ENCODE measurements around the gene RNF151. TPM values are rescaled to one million over a fixed set of nuclear protein-coding genes. Genes with fewer than 3 reads are reported as not detected.

RNF151 gene
- total RNA-seq, 4 donors from 2014 or later = not detected

DNA sequence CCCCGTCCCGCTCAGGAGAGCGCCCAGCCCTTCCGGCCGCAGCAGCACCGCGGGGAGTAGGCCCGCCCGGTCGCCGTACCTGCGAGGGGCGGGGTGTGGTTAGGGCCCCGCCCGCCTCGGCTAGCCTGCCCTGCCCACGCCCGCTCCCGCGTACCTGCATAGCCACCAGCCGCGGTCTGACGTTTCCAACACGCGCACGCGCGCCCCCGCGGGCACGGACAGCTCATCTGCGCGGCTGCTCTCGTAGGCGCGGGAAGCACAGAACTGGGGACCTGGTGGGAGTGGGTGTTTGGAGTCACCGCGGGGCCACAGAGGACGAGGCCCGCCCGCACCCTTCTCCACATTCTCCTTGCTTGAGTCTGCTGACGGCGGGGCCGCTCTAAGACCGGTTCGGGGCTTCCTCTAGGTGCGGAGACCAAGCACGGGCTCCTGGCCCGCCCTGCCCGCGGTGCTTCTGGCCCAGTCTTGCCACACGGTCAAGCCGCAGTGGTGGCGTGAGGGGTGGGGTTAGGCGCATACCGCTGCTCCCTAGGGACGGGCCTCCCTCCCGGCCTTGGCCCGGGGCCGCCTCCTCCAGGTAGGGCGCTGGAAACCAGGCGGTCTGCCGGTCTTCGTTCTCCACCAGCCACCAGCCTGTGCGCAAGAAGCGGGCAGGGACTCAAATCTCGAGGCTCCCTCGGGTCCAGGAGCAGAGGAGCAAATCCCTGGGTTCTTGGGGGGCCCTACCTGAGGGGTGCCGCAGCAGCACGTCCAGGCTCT is 12.8 kb downstream of the RNF151 start:
- H3K4me3 ChIP-seq = peak overlapping the region in 3 of 4 donors; percentile 36 to 47 (median 39)
- H3K4me1 ChIP-seq = peaks cover 7 to 49% (median 42%) of the 10 kb centered on the region in 4 donors
- intact Hi-C loops (cut with DNase I; ENCODE audit: low total_unique reads) (loop anchor here (10.0 kb wide), 1 partner anchor 685 kb away; no protein-coding TSS in a partner anchor), in situ Hi-C loops (cut with MboI; ENCODE audit: low pct_ligation_motif_present in 1 of 4, low pct_unique_long_range_greater_than_20kb in 1 of 4, low sequenced_read_pairs in 3 of 4) (no loop called here)
- WGBS, 2 donors (ENCODE audit: low coverage in 1 of 2) = 35% methylated on average over 58 of the region's 70 CpGs; no CpG with 5 or more reads in 1 of the 2 donors
- peak; percentile 92 for DNase-seq
- peaks cover 44% of the 10 kb centered on the region for H3K27me3 ChIP-seq
- H3K36me3 ChIP-seq = peaks cover 0 to 12% (median 7%) of the 10 kb centered on the region in 4 donors
- H3K27ac ChIP-seq = peak overlapping the region; percentile 91 to 95 (median 93)
- no peaks in the 10 kb centered on the region for H3K9me3 ChIP-seq
- TF ChIP-seq, protein P1, sequence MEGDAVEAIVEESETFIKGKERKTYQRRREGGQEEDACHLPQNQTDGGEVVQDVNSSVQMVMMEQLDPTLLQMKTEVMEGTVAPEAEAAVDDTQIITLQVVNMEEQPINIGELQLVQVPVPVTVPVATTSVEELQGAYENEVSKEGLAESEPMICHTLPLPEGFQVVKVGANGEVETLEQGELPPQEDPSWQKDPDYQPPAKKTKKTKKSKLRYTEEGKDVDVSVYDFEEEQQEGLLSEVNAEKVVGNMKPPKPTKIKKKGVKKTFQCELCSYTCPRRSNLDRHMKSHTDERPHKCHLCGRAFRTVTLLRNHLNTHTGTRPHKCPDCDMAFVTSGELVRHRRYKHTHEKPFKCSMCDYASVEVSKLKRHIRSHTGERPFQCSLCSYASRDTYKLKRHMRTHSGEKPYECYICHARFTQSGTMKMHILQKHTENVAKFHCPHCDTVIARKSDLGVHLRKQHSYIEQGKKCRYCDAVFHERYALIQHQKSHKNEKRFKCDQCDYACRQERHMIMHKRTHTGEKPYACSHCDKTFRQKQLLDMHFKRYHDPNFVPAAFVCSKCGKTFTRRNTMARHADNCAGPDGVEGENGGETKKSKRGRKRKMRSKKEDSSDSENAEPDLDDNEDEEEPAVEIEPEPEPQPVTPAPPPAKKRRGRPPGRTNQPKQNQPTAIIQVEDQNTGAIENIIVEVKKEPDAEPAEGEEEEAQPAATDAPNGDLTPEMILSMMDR (IDR thresholded peaks at IDR 0.05) = no peak
- TF ChIP-seq POLR2AphosphoS5 (IDR thresholded peaks at IDR 0.05) (peak; percentile 22 to 92 (median 92)), POLR2A (IDR thresholded peaks at IDR 0.05) (peak; percentile 91), EP300 (IDR thresholded peaks at IDR 0.05; ENCODE audit: low read depth) (no peak)

DNA sequence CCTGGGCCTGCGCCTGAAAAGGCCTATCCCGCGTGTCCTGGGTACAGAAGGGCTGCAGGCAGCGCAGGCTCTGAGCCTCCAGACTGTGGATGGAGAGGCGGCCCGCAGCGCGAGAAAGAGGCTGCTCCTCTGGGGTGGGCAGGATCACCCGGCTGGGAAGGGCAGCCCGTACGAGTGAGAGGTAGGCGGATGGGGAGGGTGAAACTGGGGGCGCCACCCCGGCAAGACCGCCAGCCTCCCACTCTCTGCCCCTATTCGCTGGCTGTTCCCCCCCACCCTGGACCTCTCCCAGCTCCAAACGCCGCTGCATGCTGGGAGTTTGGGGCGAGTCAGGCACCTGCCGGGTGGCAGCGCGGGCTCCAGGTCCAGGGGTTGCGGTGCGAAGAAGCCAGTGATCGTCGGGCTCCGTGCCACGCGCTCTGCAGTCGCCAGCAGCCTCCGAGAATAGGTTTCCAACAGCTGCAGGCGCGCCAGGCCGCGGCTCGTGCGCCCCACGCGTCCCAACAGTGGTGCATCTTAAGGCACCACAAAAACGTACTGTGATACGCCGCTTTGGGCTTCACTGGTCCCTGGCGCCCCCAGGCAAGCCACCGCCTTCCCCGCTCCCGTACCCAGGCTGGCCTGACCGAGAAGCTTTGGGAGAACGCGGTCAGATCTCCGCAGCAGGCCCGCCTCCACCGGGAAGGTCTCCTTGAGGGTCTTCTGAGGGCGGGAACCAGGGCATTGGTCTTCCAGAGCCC is 13.5 kb downstream of the RNF151 start:
- peak overlapping the region; percentile 91 to 95 (median 93) for H3K27ac ChIP-seq
- peak overlapping the region in 3 of 4 donors; percentile 4 to 47 (median 39) for H3K4me3 ChIP-seq
- WGBS, 2 donors (ENCODE audit: low coverage in 1 of 2) = 10% methylated on average over 48 of the region's 53 CpGs; no CpG with 5 or more reads in 1 of the 2 donors
- peaks cover 0 to 12% (median 7%) of the 10 kb centered on the region in 4 donors for H3K36me3 ChIP-seq
- TF ChIP-seq POLR2AphosphoS5 (IDR thresholded peaks at IDR 0.05) = peak in 1 of 3 donors; percentile 26
- TF ChIP-seq EP300 (IDR thresholded peaks at IDR 0.05; ENCODE audit: low read depth) = no peak
- TF ChIP-seq, protein P1 (IDR thresholded peaks at IDR 0.05) = no peak
- peak; percentile 16 for TF ChIP-seq POLR2A (IDR thresholded peaks at IDR 0.05)
- H3K4me1 ChIP-seq = peaks cover 13 to 56% (median 48%) of the 10 kb centered on the region in 4 donors
- in situ Hi-C loops (cut with MboI; ENCODE audit: low pct_ligation_motif_present in 1 of 4, low pct_unique_long_range_greater_than_20kb in 1 of 4, low sequenced_read_pairs in 3 of 4) (no loop called here), intact Hi-C loops (cut with DNase I; ENCODE audit: low total_unique reads) (loop anchor here (10.0 kb wide), 1 partner anchor 685 kb away; no protein-coding TSS in a partner anchor)
- peaks cover 44% of the 10 kb centered on the region for H3K27me3 ChIP-seq
- no peak for DNase-seq
- no peaks in the 10 kb centered on the region for H3K9me3 ChIP-seq

DNA sequence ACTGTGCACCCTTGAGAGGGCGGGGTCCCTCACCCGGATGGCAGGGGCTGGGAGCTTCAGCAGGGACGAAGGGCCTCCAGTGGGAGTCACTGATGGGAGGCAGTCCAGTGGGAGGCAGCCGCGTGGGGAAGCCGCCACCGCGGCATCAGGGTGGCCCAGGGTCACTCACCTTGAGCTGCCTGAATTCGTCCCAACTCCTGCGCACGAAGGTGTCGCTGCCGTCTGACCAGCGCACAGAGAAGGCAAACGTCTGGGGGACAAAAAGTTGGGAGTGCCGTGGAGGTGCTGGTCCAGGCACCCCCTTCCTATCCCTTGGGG is 14.1 kb downstream of the RNF151 start:
- peaks cover 17 to 62% (median 54%) of the 10 kb centered on the region in 4 donors for H3K4me1 ChIP-seq
- DNase-seq = no peak
- no peak for TF ChIP-seq POLR2AphosphoS5 (IDR thresholded peaks at IDR 0.05)
- no peak for TF ChIP-seq POLR2A (IDR thresholded peaks at IDR 0.05)
- TF ChIP-seq, protein P1 (IDR thresholded peaks at IDR 0.05) = no peak
- peaks cover 0 to 12% (median 4%) of the 10 kb centered on the region in 4 donors for H3K36me3 ChIP-seq
- peak overlapping the region; percentile 91 to 95 (median 93) for H3K27ac ChIP-seq
- WGBS, 2 donors (ENCODE audit: low coverage in 1 of 2) = 21% methylated on average over 14 of the region's 16 CpGs; no CpG with 5 or more reads in 1 of the 2 donors
- in situ Hi-C loops (cut with MboI; ENCODE audit: low pct_ligation_motif_present in 1 of 4, low pct_unique_long_range_greater_than_20kb in 1 of 4, low sequenced_read_pairs in 3 of 4) (no loop called here), intact Hi-C loops (cut with DNase I; ENCODE audit: low total_unique reads) (loop anchor here (10.0 kb wide), 1 partner anchor 684 kb away; no protein-coding TSS in a partner anchor)
- no peaks in the 10 kb centered on the region for H3K9me3 ChIP-seq
- H3K4me3 ChIP-seq = peak overlapping the region in 3 of 4 donors; percentile 4 to 47 (median 39)
- peaks cover 44% of the 10 kb centered on the region for H3K27me3 ChIP-seq

DNA sequence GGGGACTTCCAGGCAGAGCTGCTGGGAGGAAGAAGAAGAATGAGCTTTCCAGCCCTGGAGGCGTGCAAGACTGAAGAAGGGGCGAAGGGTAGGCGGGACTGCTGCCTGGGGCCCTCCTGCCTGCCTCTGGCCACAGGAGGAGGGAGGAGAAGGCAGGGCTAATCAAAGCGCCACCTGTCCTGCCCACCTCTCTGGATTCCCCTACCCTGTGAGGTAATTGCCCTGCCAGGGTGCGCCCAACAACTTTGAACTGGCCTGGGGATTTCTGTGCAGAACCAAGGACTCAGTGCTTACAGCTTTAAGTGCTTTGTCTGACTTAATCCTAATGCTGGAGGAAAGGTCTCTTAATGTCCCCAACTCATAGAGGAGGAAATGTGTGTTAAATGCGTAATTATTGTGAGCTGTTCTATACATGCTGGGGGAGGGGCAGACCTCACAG is 14.8 kb downstream of the RNF151 start, which contains the start of gene NOXO1:
TSS of gene NOXO1 (minus strand) at position 72 of the 439 bp plus-strand sequence. CDS start 290 bp downstream, outside the sequence.
- peaks cover 22 to 66% (median 60%) of the 10 kb centered on the region in 4 donors for H3K4me1 ChIP-seq
- WGBS, 2 donors (ENCODE audit: low coverage in 1 of 2) = 0 to 13% methylated on average over 1 to 6 of the region's 6 CpGs
- H3K36me3 ChIP-seq = peaks cover 0 to 18% (median 2%) of the 10 kb centered on the region in 4 donors
- H3K27me3 ChIP-seq = peaks cover 44% of the 10 kb centered on the region
- H3K4me3 ChIP-seq = peak within 1 kb of the TSS in 3 of 4 donors; percentile 4 to 47 (median 39)
- intact Hi-C loops (cut with DNase I; ENCODE audit: low total_unique reads) = loop anchor here (10.0 kb wide), 1 partner anchor 683 kb away; no protein-coding TSS in a partner anchor
- TF ChIP-seq, protein P1 (IDR thresholded peaks at IDR 0.05) = no peak
- TF ChIP-seq EP300 (IDR thresholded peaks at IDR 0.05; ENCODE audit: low read depth) = no peak
- TF ChIP-seq POLR2AphosphoS5 (IDR thresholded peaks at IDR 0.05) = peak; percentile 53 to 84 (median 66)
- TF ChIP-seq POLR2A (IDR thresholded peaks at IDR 0.05) = peak; percentile 86
- H3K27ac ChIP-seq = peak within 1 kb of the TSS; percentile 91 to 95 (median 93)
- peak; percentile 80 for DNase-seq
- in situ Hi-C loops (cut with MboI; ENCODE audit: low pct_ligation_motif_present in 1 of 4, low pct_unique_long_range_greater_than_20kb in 1 of 4, low sequenced_read_pairs in 3 of 4) = no loop called here
- H3K9me3 ChIP-seq = no peaks in the 10 kb centered on the region

All from transverse colon (tissue), 4 donors.